C4-2B (cell line): ENCODE measurements around the gene SFT2D1.

Experiments
- H3K27ac ChIP-seq: fragments of 450-650 bp; 2 replicates; pipeline ENCODE4 v1.5.1; 2017
- ZFX ChIP-seq: fragments of 450-650 bp; IDR thresholded peaks from 2 replicates; pipeline ENCODE4 v1.6.1; 2017
- TF ChIP-seq, protein P1 (sequence below): fragments of 450-650 bp; conservative IDR thresholded peaks from 2 replicates; pipeline ENCODE4 v1.5.1; 2017; ENCODE audit warnings: mild to moderate bottlenecking

SFT2D1 gene

DNA sequence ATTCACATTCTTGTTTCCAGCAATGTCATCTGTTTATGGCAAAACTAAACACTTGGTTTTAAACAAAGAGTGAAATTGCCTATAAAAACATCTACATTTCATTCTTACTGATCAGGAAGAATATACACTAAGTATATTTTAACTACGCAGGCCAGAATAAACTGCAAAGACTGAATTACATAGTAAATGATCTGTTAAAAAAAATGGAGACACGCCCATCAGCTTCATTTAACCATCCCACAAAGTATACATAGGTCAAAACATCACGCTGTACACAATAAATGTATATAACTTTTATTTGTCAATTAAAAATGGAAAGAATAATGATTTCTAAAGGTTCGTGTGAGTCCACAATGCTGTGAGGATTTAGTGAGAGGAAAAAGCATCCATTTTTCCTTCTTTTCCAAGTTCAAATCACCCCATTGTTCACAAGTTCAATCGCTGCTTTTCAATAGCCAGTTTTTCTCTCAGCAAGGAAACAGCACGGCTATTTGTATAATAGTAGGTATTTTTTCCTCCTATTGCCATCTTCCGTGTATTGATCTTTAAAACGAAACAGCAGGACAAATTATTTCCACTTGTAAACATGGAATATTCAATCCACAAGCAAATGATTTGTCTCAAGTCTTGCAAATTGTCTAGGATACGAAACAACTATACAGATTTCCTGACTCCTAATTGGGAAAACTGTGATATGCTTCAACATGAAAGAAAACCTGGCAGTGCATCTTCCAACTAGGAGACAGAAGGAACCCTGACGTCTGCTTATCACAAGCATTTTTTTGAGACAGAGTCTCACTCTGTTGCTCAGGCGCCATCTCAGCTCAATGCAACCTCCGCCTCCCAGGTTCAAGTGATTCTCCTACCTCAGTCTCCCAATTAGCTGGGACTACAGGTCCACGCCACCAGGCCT is 10.6 kb downstream of the SFT2D1 start:
- no peak for TF ChIP-seq ZFX
- TF ChIP-seq, protein P1, sequence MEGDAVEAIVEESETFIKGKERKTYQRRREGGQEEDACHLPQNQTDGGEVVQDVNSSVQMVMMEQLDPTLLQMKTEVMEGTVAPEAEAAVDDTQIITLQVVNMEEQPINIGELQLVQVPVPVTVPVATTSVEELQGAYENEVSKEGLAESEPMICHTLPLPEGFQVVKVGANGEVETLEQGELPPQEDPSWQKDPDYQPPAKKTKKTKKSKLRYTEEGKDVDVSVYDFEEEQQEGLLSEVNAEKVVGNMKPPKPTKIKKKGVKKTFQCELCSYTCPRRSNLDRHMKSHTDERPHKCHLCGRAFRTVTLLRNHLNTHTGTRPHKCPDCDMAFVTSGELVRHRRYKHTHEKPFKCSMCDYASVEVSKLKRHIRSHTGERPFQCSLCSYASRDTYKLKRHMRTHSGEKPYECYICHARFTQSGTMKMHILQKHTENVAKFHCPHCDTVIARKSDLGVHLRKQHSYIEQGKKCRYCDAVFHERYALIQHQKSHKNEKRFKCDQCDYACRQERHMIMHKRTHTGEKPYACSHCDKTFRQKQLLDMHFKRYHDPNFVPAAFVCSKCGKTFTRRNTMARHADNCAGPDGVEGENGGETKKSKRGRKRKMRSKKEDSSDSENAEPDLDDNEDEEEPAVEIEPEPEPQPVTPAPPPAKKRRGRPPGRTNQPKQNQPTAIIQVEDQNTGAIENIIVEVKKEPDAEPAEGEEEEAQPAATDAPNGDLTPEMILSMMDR: no peak
- H3K27ac ChIP-seq: no peak overlapping the region

DNA sequence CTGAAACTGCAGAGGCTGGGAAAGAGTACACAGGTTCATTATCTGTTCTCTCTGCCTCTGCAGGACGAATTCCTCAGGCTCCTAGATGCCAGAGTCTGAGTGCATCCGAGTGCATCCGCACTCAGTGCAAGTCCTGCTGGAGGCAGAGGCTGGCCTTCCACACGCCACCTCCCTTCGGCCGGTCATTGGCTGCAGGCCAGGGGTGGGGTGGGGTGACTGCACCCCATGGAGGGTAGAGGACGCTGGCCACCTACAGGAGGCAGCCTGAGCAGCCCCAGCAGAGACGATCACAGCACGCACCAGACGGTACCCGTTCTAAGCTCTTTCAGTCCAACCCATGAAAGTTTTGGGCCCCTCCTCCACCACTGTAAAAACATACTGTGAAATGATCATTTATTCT is 11.7 kb downstream of the SFT2D1 start:
- no peak overlapping the region for H3K27ac ChIP-seq
- TF ChIP-seq, protein P1: no peak
- no peak for TF ChIP-seq ZFX

DNA sequence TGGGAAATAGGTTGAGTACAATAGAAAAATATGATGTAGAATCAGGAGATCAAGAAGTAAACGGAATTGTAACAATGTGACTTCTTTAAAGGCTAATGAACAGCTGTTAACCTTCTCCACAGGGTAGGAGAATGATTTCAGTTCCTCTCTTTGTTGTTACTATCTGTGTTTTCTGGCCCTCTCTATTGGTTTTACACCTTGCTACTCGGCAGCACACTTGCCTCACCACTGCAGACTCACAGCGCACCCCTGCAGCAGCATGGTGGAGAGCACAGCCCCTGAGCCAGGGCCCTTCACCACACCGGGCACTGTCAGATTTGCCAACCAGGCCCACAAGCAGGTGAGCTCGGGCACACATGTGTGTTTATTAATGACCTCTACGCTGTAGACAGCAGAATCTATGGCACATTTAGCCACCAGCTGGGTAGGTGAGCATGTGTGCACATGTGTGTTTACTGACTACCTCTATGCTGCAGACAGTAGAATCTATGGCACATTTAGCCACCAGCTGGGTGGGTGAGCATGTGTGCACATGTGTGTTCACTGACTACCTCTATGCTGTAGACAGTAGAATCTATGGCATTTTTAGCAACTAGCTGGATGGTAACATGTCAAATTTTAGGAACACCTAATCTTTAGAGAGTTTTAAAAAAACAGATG is 16.8 kb downstream of the SFT2D1 start:
- H3K27ac ChIP-seq: no peak overlapping the region
- TF ChIP-seq, protein P1: no peak
- TF ChIP-seq ZFX: no peak

GRCh38 chr6:166323395-166323794 is 18.9 kb downstream of the SFT2D1 start:
- H3K27ac ChIP-seq: no peak overlapping the region
- TF ChIP-seq, protein P1: no peak
- TF ChIP-seq ZFX: no peak

- no peak for TF ChIP-seq ZFX
- TF ChIP-seq, protein P1: no peak
- no peak overlapping the region for H3K27ac ChIP-seq
Observed at GRCh38 chr6:166318649-166319600, 23.4 kb downstream of the SFT2D1 start.

DNA sequence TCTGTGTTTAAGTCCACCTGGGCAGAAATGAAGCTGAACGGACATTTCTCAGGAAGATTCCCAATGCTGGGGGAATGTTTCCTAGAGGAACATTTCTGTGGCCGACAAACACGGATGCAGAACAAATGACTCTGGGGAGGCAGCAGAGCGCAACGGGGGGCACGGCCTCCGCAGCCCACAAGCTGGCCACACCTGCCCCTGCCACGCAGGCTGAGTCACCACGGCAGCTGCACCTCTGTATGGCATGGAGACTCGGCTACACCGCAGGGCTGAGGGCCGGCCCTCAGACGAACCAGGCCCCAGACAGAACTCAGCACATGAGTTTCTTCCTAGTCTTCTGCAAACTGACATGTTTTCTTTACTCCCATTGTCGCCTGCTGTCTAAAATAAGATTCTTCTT is 24.1 kb downstream of the SFT2D1 start:
- TF ChIP-seq ZFX: no peak
- TF ChIP-seq, protein P1: no peak
- H3K27ac ChIP-seq: no peak overlapping the region
